ENCODE measurements around the gene CGB7. TPM values are rescaled to one million over a fixed set of nuclear protein-coding genes. Genes with fewer than 3 reads are reported as not detected.

CGB7 gene
- total RNA-seq, 3 donors from 2014 or later (not counting 1 experiment from before 2014, with no cell fraction given): not detected

GRCh38 chr19:49085020-49085867 lies 27.7 kb upstream of the CGB7 start, which contains the start of gene SNRNP70:
Gene SNRNP70, plus strand, starts transcription at chr19:49085451. Its CDS starts 964 bp downstream, at chr19:49086415.
- H3K9me3 ChIP-seq (ENCODE audit: control insufficient read depth, insufficient read depth, low read length): no peaks in the 10 kb centered on the region
- Mint-ChIP-seq H3K4me3 (peak within 1 kb of the TSS; percentile 99), H3K27ac (peak within 1 kb of the TSS; percentile 96), H3K9me3 (no peaks in the 10 kb centered on the region), H3K36me3 (no peaks in the 10 kb centered on the region), H3K27me3 (ENCODE audit: low read depth in 2 of 2) (peaks cover 0 to 3% of the 10 kb centered on the region in 2 donors), H3K4me1 (peaks cover 29 to 39% of the 10 kb centered on the region in 2 donors)
- H3K4me3 ChIP-seq (ENCODE audit: low read length): peak within 1 kb of the TSS; percentile 76
- intact Hi-C loops (cut with micrococcal nuclease): no loop called here
- H3K4me1 ChIP-seq (ENCODE audit: control insufficient read depth, insufficient read depth, low read length): peaks cover 24% of the 10 kb centered on the region
- peak within 1 kb of the TSS; percentile 78 for H3K27ac ChIP-seq (ENCODE audit: low read length)
- TF ChIP-seq, protein P1, sequence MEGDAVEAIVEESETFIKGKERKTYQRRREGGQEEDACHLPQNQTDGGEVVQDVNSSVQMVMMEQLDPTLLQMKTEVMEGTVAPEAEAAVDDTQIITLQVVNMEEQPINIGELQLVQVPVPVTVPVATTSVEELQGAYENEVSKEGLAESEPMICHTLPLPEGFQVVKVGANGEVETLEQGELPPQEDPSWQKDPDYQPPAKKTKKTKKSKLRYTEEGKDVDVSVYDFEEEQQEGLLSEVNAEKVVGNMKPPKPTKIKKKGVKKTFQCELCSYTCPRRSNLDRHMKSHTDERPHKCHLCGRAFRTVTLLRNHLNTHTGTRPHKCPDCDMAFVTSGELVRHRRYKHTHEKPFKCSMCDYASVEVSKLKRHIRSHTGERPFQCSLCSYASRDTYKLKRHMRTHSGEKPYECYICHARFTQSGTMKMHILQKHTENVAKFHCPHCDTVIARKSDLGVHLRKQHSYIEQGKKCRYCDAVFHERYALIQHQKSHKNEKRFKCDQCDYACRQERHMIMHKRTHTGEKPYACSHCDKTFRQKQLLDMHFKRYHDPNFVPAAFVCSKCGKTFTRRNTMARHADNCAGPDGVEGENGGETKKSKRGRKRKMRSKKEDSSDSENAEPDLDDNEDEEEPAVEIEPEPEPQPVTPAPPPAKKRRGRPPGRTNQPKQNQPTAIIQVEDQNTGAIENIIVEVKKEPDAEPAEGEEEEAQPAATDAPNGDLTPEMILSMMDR (IDR thresholded peaks at IDR 0.05): no peak
- peaks cover 6% of the 10 kb centered on the region for H3K36me3 ChIP-seq (ENCODE audit: control insufficient read depth, insufficient read depth, low read length)
- WGBS (ENCODE audit: insufficient coverage): under 1% methylated on average over 89 of the region's 89 CpGs
- peak; percentile 99 to 100 for DNase-seq
- no peaks in the 10 kb centered on the region for H3K27me3 ChIP-seq (ENCODE audit: control insufficient read depth, insufficient read depth, low read length)
- ATAC-seq: peak; percentile 91 to 96 (median 93)

GRCh38 chr19:49084206-49085019 lies 26.9 kb upstream of the CGB7 start:
- Mint-ChIP-seq H3K27ac (peak overlapping the region; percentile 96), H3K36me3 (no peaks in the 10 kb centered on the region), H3K4me1 (peaks cover 29 to 37% of the 10 kb centered on the region in 2 donors)

DNA sequence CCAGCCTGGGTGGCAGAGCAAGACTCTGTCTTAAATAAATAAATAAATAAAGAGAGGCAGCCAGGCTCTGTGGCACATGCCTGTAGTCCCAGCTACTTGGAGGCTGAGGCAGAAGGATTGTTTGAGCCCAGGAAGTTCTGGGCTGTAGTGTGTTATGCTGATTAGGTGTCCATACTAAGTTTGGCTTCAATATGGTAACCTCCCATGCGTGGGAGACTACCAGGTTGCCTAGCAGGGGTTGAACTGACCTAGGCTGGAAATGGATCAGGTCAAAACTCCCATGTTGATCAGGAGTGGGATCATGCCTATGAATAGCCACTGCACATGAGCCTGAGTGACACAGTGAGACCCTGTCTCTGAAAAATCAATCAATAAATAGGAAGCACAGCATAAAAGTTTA lies 23.7 kb upstream of the CGB7 start:
- H3K27ac Mint-ChIP-seq: no peak overlapping the region
- peaks cover 16 to 17% of the 10 kb centered on the region in 2 donors for H3K4me1 Mint-ChIP-seq
- no peaks in the 10 kb centered on the region for H3K36me3 ChIP-seq (ENCODE audit: control insufficient read depth, insufficient read depth, low read length)
- H3K27ac ChIP-seq (ENCODE audit: low read length): no peak overlapping the region
- no peaks in the 10 kb centered on the region for H3K9me3 Mint-ChIP-seq
- ATAC-seq (no peak), DNase-seq (no peak)
- H3K9me3 ChIP-seq (ENCODE audit: control insufficient read depth, insufficient read depth, low read length): no peaks in the 10 kb centered on the region
- peaks cover 13% of the 10 kb centered on the region for H3K4me1 ChIP-seq (ENCODE audit: control insufficient read depth, insufficient read depth, low read length)
- H3K36me3 Mint-ChIP-seq: no peaks in the 10 kb centered on the region
- H3K27me3 ChIP-seq (ENCODE audit: control insufficient read depth, insufficient read depth, low read length): no peaks in the 10 kb centered on the region
- no peak overlapping the region for H3K4me3 ChIP-seq (ENCODE audit: low read length)
- H3K27me3 Mint-ChIP-seq (ENCODE audit: low read depth in 2 of 2): peaks cover 0 to 5% of the 10 kb centered on the region in 2 donors
- H3K4me3 Mint-ChIP-seq: no peak overlapping the region
- 78% methylated on average over 1 of the region's 1 CpG for WGBS (ENCODE audit: insufficient coverage)
- intact Hi-C loops (cut with micrococcal nuclease): no loop called here
- TF ChIP-seq, protein P1 (IDR thresholded peaks at IDR 0.05): no peak

More at GRCh38 chr19:49084206-49085019, 26.9 kb upstream of the CGB7 start:
- 79% methylated on average over 26 of the region's 26 CpGs for WGBS (ENCODE audit: insufficient coverage)
- intact Hi-C loops (cut with micrococcal nuclease): no loop called here
- Histone ChIP-seq H3K27ac (ENCODE audit: low read length) (peak overlapping the region; percentile 78), H3K36me3 (ENCODE audit: control insufficient read depth, insufficient read depth, low read length) (peaks cover 2% of the 10 kb centered on the region), H3K27me3 (ENCODE audit: control insufficient read depth, insufficient read depth, low read length) (no peaks in the 10 kb centered on the region), H3K9me3 (ENCODE audit: control insufficient read depth, insufficient read depth, low read length) (no peaks in the 10 kb centered on the region), H3K4me1 (ENCODE audit: control insufficient read depth, insufficient read depth, low read length) (peaks cover 24% of the 10 kb centered on the region), H3K4me3 (ENCODE audit: low read length) (peak overlapping the region; percentile 76)
- H3K9me3 Mint-ChIP-seq: no peaks in the 10 kb centered on the region
- peak overlapping the region; percentile 99 for H3K4me3 Mint-ChIP-seq
- peaks cover 0 to 3% of the 10 kb centered on the region in 2 donors for H3K27me3 Mint-ChIP-seq (ENCODE audit: low read depth in 2 of 2)
- TF ChIP-seq, protein P1 (IDR thresholded peaks at IDR 0.05): no peak
- ATAC-seq (no peak), DNase-seq (no peak)

All from natural killer cell (primary cell).